Sigmoid colon (tissue), 4 donors: ENCODE data around the gene TRPV3.

ENCODE experiments used
- CTCF ChIP-seq, 4 experiments: fragments of 450-650 bp in 3 of 4; fragments of 200-600 bp in 1 of 4; IDR thresholded peaks; one replicate each; pipeline ENCODE4 v1.5.1; 2016 to 2019; ENCODE audit warnings: antibody characterized with exemption in 4 of 4, mild to moderate bottlenecking in 3 of 4, moderate library complexity in 2 of 4
- EP300 ChIP-seq, 4 donors: sonication (generic); formaldehyde crosslinking; IDR thresholded peaks; one replicate each; pipeline ENCODE4 v1.6.1; 2017; ENCODE audit warnings: antibody characterized with exemption in 4 of 4
- POLR2A ChIP-seq, 2 donors: fragments of 450-650 bp; IDR thresholded peaks; one replicate each; pipeline ENCODE4 v1.6.1; 2016; ENCODE audit warnings: antibody characterized with exemption in 2 of 2, mild to moderate bottlenecking in 2 of 2, moderate library complexity in 2 of 2
- POLR2AphosphoS5 ChIP-seq, 4 donors: sonication (generic); formaldehyde crosslinking; IDR thresholded peaks; one replicate each; pipeline ENCODE4 v1.6.1; 2017; ENCODE audit warnings: antibody characterized with exemption in 4 of 4

- TF ChIP-seq CTCF (IDR thresholded peaks at IDR 0.05) (no peak), POLR2A (IDR thresholded peaks at IDR 0.05) (no peak), POLR2AphosphoS5 (IDR thresholded peaks at IDR 0.05) (no peak), EP300 (IDR thresholded peaks at IDR 0.05) (no peak)
Observed at GRCh38 chr17:3524024-3524423, 33.6 kb downstream of the TRPV3 start.
